Neural cell (in vitro differentiated cells): Measurements from ENCODE around the gene IQCN. TPM values are rescaled to one million over a fixed set of nuclear protein-coding genes. Genes with fewer than 3 reads are reported as not detected.

ENCODE experiments used
- H2AFZ ChIP-seq: fragments of 200-600, 300-800 bp; sonication (generic), shearing (Covaris generic); 2 replicates; pipeline ENCODE4 v1.6.0; 2014; ENCODE audit warnings: low read depth, mild to moderate bottlenecking, antibody characterized with exemption, low read length, moderate library complexity
- H3F3A ChIP-seq: fragments of 200-600 bp; shearing (Covaris generic); 2 replicates; pipeline ENCODE4 v1.6.1; 2016; ENCODE audit warnings: mild to moderate bottlenecking, moderate library complexity, mixed read lengths, antibody characterized with exemption, low read length; ENCODE audit not compliant: insufficient read depth, poor library complexity, severe bottlenecking
- H3K27ac ChIP-seq: fragments of 200-600, 300-800 bp; sonication (generic), shearing (Covaris generic); 2 replicates; pipeline ENCODE4 v1.5.1; 2014; ENCODE audit warnings: mild to moderate bottlenecking, low read length, moderate library complexity
- H3K27me3 ChIP-seq: fragments of 300-800, 200-600 bp; sonication (generic), shearing (Covaris generic); 2 replicates; pipeline ENCODE4 v1.6.0; 2014; ENCODE audit warnings: mild to moderate bottlenecking, low read depth, low read length, moderate library complexity; ENCODE audit not compliant: insufficient read depth
- H3K36me3 ChIP-seq: fragments of 300-800, 200-600 bp; sonication (generic), shearing (Covaris generic); 2 replicates; pipeline ENCODE4 v1.5.1; 2014; ENCODE audit warnings: mild to moderate bottlenecking, antibody characterized with exemption, low read length, moderate library complexity; ENCODE audit not compliant: insufficient read depth
- H3K4me2 ChIP-seq: fragments of 300-800, 200-600 bp; sonication (generic), shearing (Covaris generic); 2 replicates; pipeline ENCODE4 v1.6.0; 2014; ENCODE audit warnings: mild to moderate bottlenecking, low read length
- H3K4me3 ChIP-seq: fragments of 300-800, 200-600 bp; sonication (generic), shearing (Covaris generic); 2 replicates; pipeline ENCODE4 v1.5.1; 2014; ENCODE audit warnings: mild to moderate bottlenecking, low read length, moderate library complexity
- H3K79me2 ChIP-seq: fragments of 200-600 bp; shearing (Covaris generic); replicated peaks from 2 replicates; pipeline ENCODE4 v1.6.0; 2014; ENCODE audit warnings: mild to moderate bottlenecking, low read length, moderate library complexity; ENCODE audit not compliant: insufficient read depth
- H3K9ac ChIP-seq: fragments of 300-800, 200-600 bp; sonication (generic), shearing (Covaris generic); 2 replicates; pipeline ENCODE4 v1.6.1; 2016; ENCODE audit warnings: mild to moderate bottlenecking, low read length, mixed read lengths
- H3K9me2 ChIP-seq: fragments of 200-600 bp; shearing (Covaris generic); 2 replicates; pipeline ENCODE4 v1.6.1; 2016; ENCODE audit warnings: mild to moderate bottlenecking, low read length, mixed read lengths; ENCODE audit not compliant: insufficient read depth
- H3K9me3 ChIP-seq: fragments of 200-600, 300-800 bp; sonication (generic), shearing (Covaris generic); 2 replicates; pipeline ENCODE4 v1.6.1; 2016; ENCODE audit warnings: mild to moderate bottlenecking, mixed run types, low read length, moderate library complexity, mixed read lengths
- H4K20me1 ChIP-seq: fragments of 200-600 bp; shearing (Covaris generic); 2 replicates; pipeline ENCODE4 v1.6.1; 2016; ENCODE audit warnings: mild to moderate bottlenecking, mixed run types; ENCODE audit not compliant: insufficient read depth
- CTCF ChIP-seq: fragments of 450-650 bp; IDR thresholded peaks from 2 replicates; pipeline ENCODE4 v1.5.1; 2014; ENCODE audit warnings: antibody characterized with exemption, mild to moderate bottlenecking, moderate library complexity; ENCODE audit not compliant: poor library complexity, severe bottlenecking
- EP300 ChIP-seq: fragments of 450-650 bp; conservative IDR thresholded peaks from 2 replicates; pipeline ENCODE4 v1.6.1; 2014; ENCODE audit warnings: antibody characterized with exemption, mild to moderate bottlenecking, moderate library complexity; ENCODE audit not compliant: poor library complexity, severe bottlenecking
- EZH2 ChIP-seq: fragments of 200-600, 300-800 bp; shearing (Covaris generic), sonication (generic); IDR thresholded peaks from 2 replicates; pipeline ENCODE4 v1.6.1; 2014; ENCODE audit warnings: antibody characterized with exemption, low read length, borderline replicate concordance, mild to moderate bottlenecking; ENCODE audit not compliant: insufficient read depth, poor library complexity, severe bottlenecking
- MXI1 ChIP-seq: fragments of 450-650 bp; conservative IDR thresholded peaks from 2 replicates; pipeline ENCODE4 v1.6.1; 2014; ENCODE audit warnings: antibody characterized with exemption, mild to moderate bottlenecking; ENCODE audit not compliant: poor library complexity, severe bottlenecking
- POLR2AphosphoS5 ChIP-seq: IDR thresholded peaks from 2 replicates; pipeline ENCODE4 v1.6.1; 2012
- RAD21 ChIP-seq: fragments of 450-650 bp; conservative IDR thresholded peaks from 2 replicates; pipeline ENCODE4 v1.6.1; 2014; ENCODE audit warnings: antibody characterized with exemption, mild to moderate bottlenecking, moderate library complexity
- SMC3 ChIP-seq: fragments of 450-650 bp; conservative IDR thresholded peaks from 2 replicates; pipeline ENCODE4 v1.6.1; 2014; ENCODE audit warnings: antibody characterized with exemption, mild to moderate bottlenecking, moderate library complexity; ENCODE audit not compliant: poor library complexity
- TAF1 ChIP-seq: IDR thresholded peaks from 2 replicates; pipeline ENCODE4 v1.6.1; 2012; ENCODE audit warnings: low read depth
- polyA plus RNA-seq: library from polyadenylated mRNA; depleted of rRNA; stranded (reverse); fragments of >200 nt; gene quantifications from 2 replicates; pipeline ENCODE4 v1.2.3, GENCODE V29; 2014
- TF ChIP-seq, protein P1 (sequence below): IDR thresholded peaks from 2 replicates; pipeline ENCODE4 v1.6.1; 2012; ENCODE audit warnings: borderline replicate concordance

IQCN gene
- polyA plus RNA-seq, 1 donor from 2014 or later = 2.5 TPM

DNA sequence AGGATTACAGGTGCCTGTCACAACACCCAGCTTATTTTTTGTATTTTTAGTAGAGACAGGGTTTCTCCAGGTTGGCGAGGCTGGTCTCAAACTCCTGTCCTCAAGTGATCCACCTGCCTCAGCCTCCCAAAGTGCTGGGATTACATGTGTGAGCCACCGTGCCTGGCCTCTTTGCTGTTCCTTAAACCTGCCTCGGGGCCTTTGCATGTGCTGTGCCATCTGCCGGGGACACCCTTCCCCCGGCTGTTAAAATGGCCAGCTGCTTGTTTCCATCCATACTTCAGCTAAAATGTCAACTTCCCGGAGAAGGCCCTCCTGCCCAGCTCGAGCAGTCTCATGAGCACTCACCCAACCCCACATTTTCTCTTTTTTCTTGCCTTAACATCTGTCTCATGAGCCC, 29.0 kb downstream of the IQCN start:
- no peaks in the 10 kb centered on the region for H3K36me3 ChIP-seq
- no peaks in the 10 kb centered on the region for H4K20me1 ChIP-seq
- TF ChIP-seq TAF1 = no peak
- no peak for TF ChIP-seq SMC3
- no peak for TF ChIP-seq RAD21
- TF ChIP-seq MXI1 = no peak
- TF ChIP-seq EP300 = no peak
- TF ChIP-seq, protein P1, sequence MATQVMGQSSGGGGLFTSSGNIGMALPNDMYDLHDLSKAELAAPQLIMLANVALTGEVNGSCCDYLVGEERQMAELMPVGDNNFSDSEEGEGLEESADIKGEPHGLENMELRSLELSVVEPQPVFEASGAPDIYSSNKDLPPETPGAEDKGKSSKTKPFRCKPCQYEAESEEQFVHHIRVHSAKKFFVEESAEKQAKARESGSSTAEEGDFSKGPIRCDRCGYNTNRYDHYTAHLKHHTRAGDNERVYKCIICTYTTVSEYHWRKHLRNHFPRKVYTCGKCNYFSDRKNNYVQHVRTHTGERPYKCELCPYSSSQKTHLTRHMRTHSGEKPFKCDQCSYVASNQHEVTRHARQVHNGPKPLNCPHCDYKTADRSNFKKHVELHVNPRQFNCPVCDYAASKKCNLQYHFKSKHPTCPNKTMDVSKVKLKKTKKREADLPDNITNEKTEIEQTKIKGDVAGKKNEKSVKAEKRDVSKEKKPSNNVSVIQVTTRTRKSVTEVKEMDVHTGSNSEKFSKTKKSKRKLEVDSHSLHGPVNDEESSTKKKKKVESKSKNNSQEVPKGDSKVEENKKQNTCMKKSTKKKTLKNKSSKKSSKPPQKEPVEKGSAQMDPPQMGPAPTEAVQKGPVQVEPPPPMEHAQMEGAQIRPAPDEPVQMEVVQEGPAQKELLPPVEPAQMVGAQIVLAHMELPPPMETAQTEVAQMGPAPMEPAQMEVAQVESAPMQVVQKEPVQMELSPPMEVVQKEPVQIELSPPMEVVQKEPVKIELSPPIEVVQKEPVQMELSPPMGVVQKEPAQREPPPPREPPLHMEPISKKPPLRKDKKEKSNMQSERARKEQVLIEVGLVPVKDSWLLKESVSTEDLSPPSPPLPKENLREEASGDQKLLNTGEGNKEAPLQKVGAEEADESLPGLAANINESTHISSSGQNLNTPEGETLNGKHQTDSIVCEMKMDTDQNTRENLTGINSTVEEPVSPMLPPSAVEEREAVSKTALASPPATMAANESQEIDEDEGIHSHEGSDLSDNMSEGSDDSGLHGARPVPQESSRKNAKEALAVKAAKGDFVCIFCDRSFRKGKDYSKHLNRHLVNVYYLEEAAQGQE = no peak
- TF ChIP-seq EZH2 = no peak
- no peak for TF ChIP-seq POLR2AphosphoS5
- no peak for TF ChIP-seq CTCF
- H3K79me2 ChIP-seq = no peaks in the 10 kb centered on the region
- H2AFZ ChIP-seq = no peak overlapping the region
- H3K4me3 ChIP-seq = no peak overlapping the region
- H3K27ac ChIP-seq = no peak overlapping the region
- H3K9ac ChIP-seq = no peak overlapping the region
- H3K4me2 ChIP-seq = no peak overlapping the region
- H3K9me2 ChIP-seq = no peaks in the 10 kb centered on the region
- no peaks in the 10 kb centered on the region for H3K9me3 ChIP-seq
- no peaks in the 10 kb centered on the region for H3K27me3 ChIP-seq
- H3F3A ChIP-seq = no peaks in the 10 kb centered on the region

GRCh38 chr19:18239303-18239702, 34.9 kb downstream of the IQCN start:
- H2AFZ ChIP-seq = no peak overlapping the region
- H3K9ac ChIP-seq = no peak overlapping the region
- H3K36me3 ChIP-seq = no peaks in the 10 kb centered on the region
- H3F3A ChIP-seq = no peaks in the 10 kb centered on the region
- H3K4me3 ChIP-seq = no peak overlapping the region
- TF ChIP-seq TAF1 (no peak), POLR2AphosphoS5 (no peak), SMC3 (no peak), CTCF (no peak), MXI1 (no peak), EP300 (no peak)
- TF ChIP-seq, protein P1 = no peak
- no peaks in the 10 kb centered on the region for H3K79me2 ChIP-seq
- H4K20me1 ChIP-seq = no peaks in the 10 kb centered on the region
- no peaks in the 10 kb centered on the region for H3K27me3 ChIP-seq
- H3K9me3 ChIP-seq = no peaks in the 10 kb centered on the region
- H3K27ac ChIP-seq = no peak overlapping the region
- no peaks in the 10 kb centered on the region for H3K9me2 ChIP-seq
- no peak overlapping the region for H3K4me2 ChIP-seq
